Activated gamma-delta T cell (primary cell): ENCODE measurements around the gene CTPS1.

Experiments
- DNase-seq: peaks from one replicate; lab custom pipeline; 2025; lab: John Stamatoyannopoulos, UW

Gene CTPS1

GRCh38 chr1:41023279-41023990, 43.9 kb downstream of the CTPS1 start:
- DNase-seq, result no peak

- no peak for DNase-seq
Measured at GRCh38 chr1:41024953-41025352, 45.5 kb downstream of the CTPS1 start.

- no peak for DNase-seq
Measured at GRCh38 chr1:41025979-41026819, 46.7 kb downstream of the CTPS1 start.

- DNase-seq, result no peak
Measured at GRCh38 chr1:41028034-41028642, 48.6 kb downstream of the CTPS1 start.

GRCh38 chr1:41030872-41031616, 51.5 kb downstream of the CTPS1 start:
- DNase-seq, result no peak

GRCh38 chr1:41032147-41032546, 52.7 kb downstream of the CTPS1 start:
- DNase-seq, result no peak

- DNase-seq, result no peak
Measured at GRCh38 chr1:41033272-41033671, 53.8 kb downstream of the CTPS1 start.

GRCh38 chr1:41037116-41037903, 57.8 kb downstream of the CTPS1 start:
- no peak for DNase-seq

- DNase-seq, result no peak
Measured at GRCh38 chr1:41038110-41038509, 58.6 kb downstream of the CTPS1 start.

- no peak for DNase-seq
Measured at GRCh38 chr1:41041614-41042270, 62.2 kb downstream of the CTPS1 start.

GRCh38 chr1:41044187-41044586, 64.7 kb downstream of the CTPS1 start:
- no peak for DNase-seq

- no peak for DNase-seq
Measured at GRCh38 chr1:41045740-41046139, 66.2 kb downstream of the CTPS1 start.

GRCh38 chr1:41046347-41046775, 66.9 kb downstream of the CTPS1 start:
- DNase-seq, result no peak

GRCh38 chr1:41048540-41048939, 69.0 kb downstream of the CTPS1 start:
- no peak for DNase-seq

- no peak for DNase-seq
Measured at GRCh38 chr1:41051022-41051421, 71.5 kb downstream of the CTPS1 start.

GRCh38 chr1:41053316-41053715, 73.8 kb downstream of the CTPS1 start:
- DNase-seq, result no peak

- DNase-seq, result no peak
Measured at GRCh38 chr1:41056907-41057306, 77.4 kb downstream of the CTPS1 start.
